Hematopoietic multipotent progenitor cell treated with erythropoietin and hydrocortisone succinate and interleukin-3 and kit ligand, for 8 days (in vitro differentiated cells): ENCODE data around the gene CNDP2.
"Not testable (repeated sequence)": the region's sequence is repeated elsewhere in the genome, so short reads cannot be mapped to it uniquely, and the experiment has no call there.

Source experiments
- DNase-seq: peaks from one replicate; pipeline ENCODE4 v3.0.0-alpha.2; 2015

CNDP2 gene

DNA sequence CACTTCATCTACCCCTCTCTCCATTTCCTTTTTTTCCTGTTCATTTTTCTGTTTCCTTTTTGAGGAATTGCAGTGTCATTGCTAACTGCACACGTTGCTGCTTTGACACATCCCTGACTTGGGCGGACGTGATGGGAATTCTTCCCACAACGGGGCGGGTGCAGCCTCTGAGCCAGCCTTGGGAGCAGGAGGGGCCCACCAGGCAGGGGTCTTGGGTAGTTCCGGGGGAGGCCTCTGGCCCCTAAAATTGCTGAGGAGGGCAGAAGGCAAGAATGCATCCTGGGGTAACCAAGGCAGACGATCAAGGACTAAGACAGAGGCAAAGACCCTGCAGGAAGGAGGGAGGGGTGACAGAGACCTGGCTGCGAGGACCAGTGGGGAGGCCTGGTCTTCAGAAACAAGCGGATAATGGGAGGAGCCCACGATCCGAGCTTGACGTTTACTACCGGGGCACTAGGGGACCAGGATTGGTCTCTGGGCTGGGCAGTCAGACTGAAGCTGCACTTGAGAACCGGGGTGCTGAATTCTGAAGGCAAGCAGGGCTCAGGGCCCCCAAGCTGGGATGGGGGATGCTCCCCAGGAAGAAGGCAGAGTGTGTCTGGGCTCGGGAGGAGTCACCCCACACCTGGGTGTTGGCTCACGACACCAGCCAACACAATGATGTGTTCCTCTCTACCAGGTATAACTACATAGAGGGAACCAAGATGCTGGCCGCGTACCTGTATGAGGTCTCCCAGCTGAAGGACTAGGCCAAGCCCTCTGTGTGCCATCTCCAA is 23.3 kb downstream of the CNDP2 start:
- DNase-seq: no peak

- no peak for DNase-seq
These were observed 24.1 kb downstream of the CNDP2 start for GRCh38 chr18:74520096-74520833.

DNA sequence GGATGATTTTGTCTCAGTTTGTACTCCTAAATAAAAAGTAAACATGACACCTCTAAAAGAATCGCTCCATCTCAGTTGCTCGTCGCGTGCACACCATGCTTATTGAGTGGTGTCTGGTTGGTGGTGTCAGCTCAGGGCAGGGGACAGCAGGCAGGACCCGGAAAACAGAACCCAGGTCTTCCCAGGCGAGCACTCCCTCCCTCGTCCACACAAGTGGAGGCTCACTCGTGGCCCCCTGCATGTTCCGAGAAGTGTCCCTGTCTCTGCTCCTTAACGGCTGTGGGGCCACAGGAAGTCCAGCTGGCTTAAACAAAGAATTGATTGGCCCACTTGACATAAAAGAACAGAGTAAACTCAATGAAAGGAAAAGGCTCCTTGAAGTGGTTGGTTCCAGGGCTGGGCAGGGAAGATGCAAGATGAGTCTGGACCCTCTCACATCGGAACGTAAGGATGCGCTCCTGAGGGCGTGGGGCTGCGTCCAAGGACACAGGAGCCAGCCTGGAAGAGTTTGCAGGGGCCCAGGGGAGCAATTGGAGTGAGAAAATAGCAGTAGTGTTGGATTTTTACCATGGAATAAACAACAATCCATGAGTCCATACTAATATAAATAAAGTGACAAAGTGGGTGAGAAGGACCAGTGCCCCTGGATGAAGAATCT is 25.0 kb downstream of the CNDP2 start:
- DNase-seq: no peak

- DNase-seq: no peak
These were observed 26.7 kb downstream of the CNDP2 start for GRCh38 chr18:74522635-74523548.

DNA sequence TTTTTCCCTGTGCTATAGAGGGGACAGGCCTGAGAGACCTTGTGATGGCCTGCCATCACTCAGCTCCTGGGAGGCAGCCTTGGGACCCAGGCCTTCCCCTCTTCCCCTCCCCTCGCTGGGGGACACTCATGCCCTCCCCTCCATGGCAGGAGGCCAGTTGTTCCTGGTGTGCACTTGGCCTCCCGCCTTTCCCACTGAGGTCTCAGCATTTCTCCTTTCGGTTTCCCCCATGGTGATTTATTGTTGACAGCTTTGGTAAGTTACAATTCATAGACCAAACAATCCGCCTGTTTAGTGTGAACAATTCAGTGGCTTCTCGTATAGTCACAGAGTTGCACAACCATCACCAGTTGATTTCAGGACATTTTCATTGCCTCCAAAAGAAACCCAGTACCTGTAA is 27.9 kb downstream of the CNDP2 start:
- DNase-seq: no peak

DNA sequence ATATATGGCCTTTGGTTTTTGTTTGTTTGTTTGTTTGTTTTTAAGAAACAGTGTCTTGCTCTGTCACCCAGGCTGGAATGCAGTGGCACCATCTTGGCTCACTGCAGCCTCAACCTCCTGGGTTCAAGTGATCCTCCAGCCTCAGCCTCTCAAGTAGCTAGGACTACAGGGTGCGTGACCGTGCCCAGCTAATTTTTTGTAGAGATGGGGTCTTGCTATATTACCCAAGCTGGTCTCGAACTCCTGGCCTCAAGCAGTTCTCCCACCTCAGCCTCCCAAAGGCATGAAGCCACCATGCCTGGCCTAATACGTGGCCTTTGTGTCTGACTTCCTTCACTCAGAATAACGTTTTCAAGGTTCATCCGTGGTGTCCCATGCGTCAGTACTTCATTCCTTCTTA is 28.8 kb downstream of the CNDP2 start:
- not testable (repeated sequence) for DNase-seq

GRCh38 chr18:74525741-74526140 is 29.6 kb downstream of the CNDP2 start:
- no peak for DNase-seq

DNA sequence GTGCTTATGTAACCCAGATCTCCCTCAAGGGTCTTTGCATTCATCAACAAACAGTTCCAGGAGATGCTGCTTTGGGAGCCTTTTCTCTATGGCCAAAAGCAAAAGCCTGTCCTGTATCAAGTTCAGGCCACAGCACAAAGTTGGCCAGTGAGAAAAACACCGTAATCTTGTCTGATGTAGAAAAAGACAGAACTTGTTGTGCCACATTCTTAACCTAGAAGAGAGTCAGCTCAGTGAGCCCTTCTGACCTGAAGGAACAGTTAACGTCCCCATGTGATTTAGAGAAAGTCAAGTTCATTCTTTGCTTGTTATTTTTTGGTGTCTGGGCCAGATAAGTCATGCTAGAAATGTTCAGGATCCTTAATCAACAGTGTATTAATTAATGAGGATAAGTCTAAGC is 30.3 kb downstream of the CNDP2 start:
- DNase-seq: no peak

GRCh38 chr18:74528478-74528877 is 32.3 kb downstream of the CNDP2 start:
- DNase-seq: no peak

DNA sequence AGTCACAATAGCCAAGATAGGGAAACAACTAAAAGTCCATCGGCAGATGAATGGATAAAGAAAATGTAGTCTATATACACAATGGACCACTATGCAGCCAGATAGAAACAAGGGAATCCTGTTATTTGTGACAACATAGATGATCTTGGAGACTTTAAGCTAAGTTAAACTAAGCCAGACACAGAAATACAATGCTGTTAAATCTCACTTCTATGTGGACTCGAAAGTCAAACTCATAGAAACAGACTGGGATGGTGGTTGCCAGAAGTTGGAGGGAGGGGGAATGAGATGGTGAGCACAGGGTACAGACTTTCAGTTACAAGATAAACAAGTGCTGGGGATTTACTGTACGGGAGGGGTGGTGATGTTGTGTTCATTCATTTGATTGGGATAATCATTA is 32.8 kb downstream of the CNDP2 start:
- no peak for DNase-seq

DNA sequence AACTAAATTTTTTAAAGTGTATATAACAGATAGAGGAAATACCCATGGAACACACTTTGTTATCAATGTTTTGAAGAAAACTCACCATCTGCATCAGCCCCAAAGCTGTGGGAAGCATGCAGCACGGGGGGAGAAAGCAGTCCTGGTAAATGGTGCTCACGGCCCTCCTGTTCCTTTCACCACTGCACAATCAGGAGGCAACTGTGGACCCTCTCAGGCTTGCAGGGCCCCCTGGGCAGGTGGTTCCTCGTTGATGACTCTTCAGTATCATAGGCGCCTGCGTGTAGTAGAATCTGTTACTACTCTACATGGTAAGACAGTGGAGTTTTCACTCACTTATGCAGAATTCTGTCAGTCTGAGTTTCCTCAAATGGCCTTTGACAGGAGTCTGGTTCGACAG is 33.2 kb downstream of the CNDP2 start:
- no peak for DNase-seq

DNA sequence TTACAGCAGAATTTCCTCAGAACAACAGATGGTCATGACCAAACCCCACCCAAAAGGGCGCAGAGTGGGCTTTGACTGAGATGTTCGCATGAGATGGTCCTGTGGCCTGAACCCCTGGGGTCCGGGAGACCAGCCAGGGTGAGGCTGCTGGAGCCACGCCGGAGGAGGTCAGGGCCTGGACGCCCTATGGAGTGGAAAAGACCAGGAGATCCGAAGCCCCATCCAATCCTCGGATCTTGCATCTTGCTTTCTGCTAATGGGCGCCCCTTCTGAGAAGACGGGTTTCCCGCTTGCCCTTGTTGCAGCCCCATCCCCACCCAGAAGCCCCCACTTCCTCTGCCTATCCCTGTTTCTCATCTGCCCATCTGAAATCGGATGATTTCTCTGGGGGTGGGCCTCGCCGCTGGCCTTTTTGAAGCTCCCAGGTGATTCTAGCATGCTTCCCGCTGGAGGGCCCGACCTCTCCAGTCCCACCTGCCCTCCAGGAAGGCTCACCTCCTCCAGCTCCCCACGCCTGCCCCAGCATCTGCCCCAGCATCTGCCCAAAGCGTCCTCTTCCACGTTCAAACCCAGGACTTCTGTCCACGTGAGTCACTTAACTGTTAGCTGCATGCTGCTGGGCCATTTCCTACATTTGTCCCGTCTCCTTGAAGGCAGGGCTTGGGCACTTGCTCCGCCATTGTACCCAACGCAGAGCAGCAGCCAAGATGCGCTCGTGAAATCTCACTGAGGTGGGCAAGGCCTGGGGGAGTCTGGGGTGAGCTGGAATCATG is 33.8 kb downstream of the CNDP2 start:
- DNase-seq: no peak

GRCh38 chr18:74530584-74530862 is 34.4 kb downstream of the CNDP2 start:
- no peak for DNase-seq

DNA sequence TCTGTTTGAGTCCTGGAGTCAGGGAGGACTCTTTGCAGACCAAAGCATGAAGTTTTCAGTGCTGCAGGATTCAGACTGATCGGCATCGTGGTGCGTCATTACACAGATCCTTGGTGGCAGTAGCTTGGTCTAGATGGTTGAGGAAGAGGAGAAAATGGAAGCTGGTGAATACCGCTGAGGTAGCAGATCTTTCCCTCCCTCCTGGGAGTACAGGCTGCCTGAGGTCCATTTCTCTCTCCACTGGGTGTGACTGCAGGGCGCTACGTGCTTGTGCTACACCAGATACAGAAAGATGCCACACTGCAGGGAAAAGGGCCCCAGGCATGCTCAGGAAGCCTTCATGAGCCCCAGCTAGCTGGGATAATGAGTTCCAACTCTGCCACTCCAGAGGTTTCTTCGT is 34.9 kb downstream of the CNDP2 start:
- DNase-seq: no peak

- DNase-seq: no peak
These were observed 36.4 kb downstream of the CNDP2 start for GRCh38 chr18:74532511-74533025.

DNA sequence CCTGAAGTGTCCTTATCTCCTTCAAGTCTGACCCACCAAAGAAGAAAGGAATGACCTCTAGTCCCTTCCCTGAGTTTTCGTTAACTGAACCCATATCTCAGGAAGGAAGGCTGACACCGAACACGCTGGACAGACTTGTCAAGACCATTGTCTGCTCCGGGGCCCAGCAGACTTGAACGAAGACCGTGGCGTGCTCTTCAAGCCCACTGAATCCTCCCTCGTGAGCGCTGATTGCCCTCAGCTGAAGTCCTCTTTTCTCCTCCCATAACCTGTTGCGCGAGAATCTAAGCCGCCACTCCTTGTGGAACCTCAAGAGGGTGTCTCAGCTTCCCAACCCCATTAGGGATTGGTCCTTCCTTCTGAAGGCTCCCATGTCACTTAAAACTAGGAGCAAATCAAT is 37.5 kb downstream of the CNDP2 start:
- no peak for DNase-seq

GRCh38 chr18:74534150-74534969 is 38.2 kb downstream of the CNDP2 start, which contains the start of gene CNDP1:
TSS of gene CNDP1 (plus strand) at chr18:74534500. CDS start at chr18:74534668, 168 bp downstream.
- DNase-seq: no peak

- no peak for DNase-seq
These were observed 39.0 kb downstream of the CNDP2 start for GRCh38 chr18:74534981-74535649.

GRCh38 chr18:74539289-74539688 is 43.1 kb downstream of the CNDP2 start:
- no peak for DNase-seq

DNA sequence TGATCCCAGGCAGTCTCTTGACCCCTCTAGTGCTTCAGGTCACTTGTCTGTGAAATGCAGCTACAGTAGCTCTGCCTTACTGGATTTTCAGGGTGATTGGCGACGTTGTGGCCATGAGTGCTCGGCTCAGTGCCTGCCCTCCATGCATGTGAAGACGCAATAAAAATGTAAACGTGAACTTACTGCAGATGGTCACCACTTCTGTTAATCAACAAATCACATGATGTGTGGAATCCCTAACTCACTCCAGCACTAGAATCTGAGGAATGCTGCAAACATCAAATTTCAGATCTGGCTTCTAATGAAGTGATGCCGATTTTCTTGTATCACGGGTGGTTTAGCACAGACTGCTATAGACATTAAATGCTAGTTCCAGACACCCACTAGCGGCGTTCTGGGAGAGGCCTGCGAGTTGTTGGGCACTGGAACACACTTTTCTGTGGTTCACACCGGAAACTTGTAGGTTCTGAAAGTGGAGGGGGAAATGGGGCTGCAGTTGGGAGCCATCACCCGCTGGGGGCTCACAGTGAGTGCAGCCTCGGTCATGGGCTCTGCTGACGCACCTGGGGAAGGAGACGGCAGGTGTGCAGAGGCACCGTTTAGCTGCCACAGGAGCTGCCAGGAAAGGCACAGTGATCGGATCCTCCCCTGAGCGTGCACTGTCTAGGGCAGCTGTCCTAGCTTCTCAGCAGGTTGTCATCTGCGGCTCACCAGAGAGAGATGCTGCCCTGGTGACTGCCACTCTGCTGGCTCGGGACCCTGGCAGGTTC is 44.7 kb downstream of the CNDP2 start:
- DNase-seq: no peak
